Activated CD4-positive, alpha-beta T cell treated with anti-CD3 and anti-CD28 coated beads, Interleukin-10, Interleukin-2, amounts not matched to agents 100 ng/mL and 50 ng/mL, durations not matched to agents 16 hours and 8 hours (primary cell): Measurements from ENCODE around the gene FOXO1.

Experiments used
- DNase-seq: peaks from one replicate; pipeline ENCODE4 v3.0.0-alpha.2; 2020

Gene FOXO1

GRCh38 chr13:40539576-40540327 is 126.7 kb downstream of the FOXO1 start:
- no peak for DNase-seq

GRCh38 chr13:40537146-40537895 is 129.1 kb downstream of the FOXO1 start:
- no peak for DNase-seq

- DNase-seq: no peak
These were observed 129.9 kb downstream of the FOXO1 start for GRCh38 chr13:40536443-40537113.

- no peak for DNase-seq
These were observed 131.1 kb downstream of the FOXO1 start for GRCh38 chr13:40535345-40535836.

- no peak for DNase-seq
These were observed 132.0 kb downstream of the FOXO1 start for GRCh38 chr13:40534456-40534855.

- DNase-seq: no peak
These were observed 133.4 kb downstream of the FOXO1 start for GRCh38 chr13:40533072-40533471.

GRCh38 chr13:40530961-40531360 is 135.5 kb downstream of the FOXO1 start:
- no peak for DNase-seq

GRCh38 chr13:40528881-40529280 is 137.6 kb downstream of the FOXO1 start:
- no peak for DNase-seq

GRCh38 chr13:40527914-40528313 is 138.5 kb downstream of the FOXO1 start:
- no peak for DNase-seq

- DNase-seq: peak; percentile 45
These were observed 144.2 kb downstream of the FOXO1 start for GRCh38 chr13:40522282-40522681.

- no peak for DNase-seq
These were observed 145.5 kb downstream of the FOXO1 start for GRCh38 chr13:40520916-40521315.

GRCh38 chr13:40519637-40520036 is 146.8 kb downstream of the FOXO1 start:
- no peak for DNase-seq

- peak; percentile 78 for DNase-seq
These were observed 148.0 kb downstream of the FOXO1 start for GRCh38 chr13:40518481-40518882.

- peak; percentile 46 for DNase-seq
These were observed 148.7 kb downstream of the FOXO1 start for GRCh38 chr13:40517486-40518480.

GRCh38 chr13:40515702-40516101 is 150.7 kb downstream of the FOXO1 start:
- no peak for DNase-seq

- DNase-seq: no peak
These were observed 151.6 kb downstream of the FOXO1 start for GRCh38 chr13:40514802-40515201.

GRCh38 chr13:40509876-40510275 is 156.6 kb downstream of the FOXO1 start:
- DNase-seq: no peak

GRCh38 chr13:40508767-40509342 is 157.6 kb downstream of the FOXO1 start:
- no peak for DNase-seq

- no peak for DNase-seq
These were observed 158.3 kb downstream of the FOXO1 start for GRCh38 chr13:40508127-40508526.

GRCh38 chr13:40506592-40507446 is 159.6 kb downstream of the FOXO1 start:
- DNase-seq: no peak
